ENCODE data around the gene RTN4RL1.

DNA sequence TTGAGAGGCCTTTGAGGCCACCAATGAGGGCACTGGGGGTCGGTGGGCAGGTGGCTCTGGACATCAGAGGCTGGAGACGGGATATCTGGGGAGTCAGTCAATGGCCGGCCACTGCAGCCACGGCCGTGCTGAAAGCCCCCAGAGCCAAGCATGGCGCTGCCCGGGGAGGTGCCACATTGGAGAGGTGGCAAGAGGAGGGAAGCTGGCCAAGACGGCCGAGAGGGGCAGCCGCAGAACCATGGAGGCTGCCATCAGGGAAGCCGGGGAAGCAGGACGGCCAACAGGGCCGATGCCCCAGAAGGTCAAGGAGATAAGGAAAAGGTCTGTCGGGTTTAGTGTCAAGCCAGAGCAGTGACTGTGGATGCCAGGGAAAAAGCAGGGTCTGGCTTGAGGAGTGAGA is 9.8 kb downstream of the RTN4RL1 start:
- TF ChIP-seq, protein P1, sequence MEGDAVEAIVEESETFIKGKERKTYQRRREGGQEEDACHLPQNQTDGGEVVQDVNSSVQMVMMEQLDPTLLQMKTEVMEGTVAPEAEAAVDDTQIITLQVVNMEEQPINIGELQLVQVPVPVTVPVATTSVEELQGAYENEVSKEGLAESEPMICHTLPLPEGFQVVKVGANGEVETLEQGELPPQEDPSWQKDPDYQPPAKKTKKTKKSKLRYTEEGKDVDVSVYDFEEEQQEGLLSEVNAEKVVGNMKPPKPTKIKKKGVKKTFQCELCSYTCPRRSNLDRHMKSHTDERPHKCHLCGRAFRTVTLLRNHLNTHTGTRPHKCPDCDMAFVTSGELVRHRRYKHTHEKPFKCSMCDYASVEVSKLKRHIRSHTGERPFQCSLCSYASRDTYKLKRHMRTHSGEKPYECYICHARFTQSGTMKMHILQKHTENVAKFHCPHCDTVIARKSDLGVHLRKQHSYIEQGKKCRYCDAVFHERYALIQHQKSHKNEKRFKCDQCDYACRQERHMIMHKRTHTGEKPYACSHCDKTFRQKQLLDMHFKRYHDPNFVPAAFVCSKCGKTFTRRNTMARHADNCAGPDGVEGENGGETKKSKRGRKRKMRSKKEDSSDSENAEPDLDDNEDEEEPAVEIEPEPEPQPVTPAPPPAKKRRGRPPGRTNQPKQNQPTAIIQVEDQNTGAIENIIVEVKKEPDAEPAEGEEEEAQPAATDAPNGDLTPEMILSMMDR (conservative IDR thresholded peaks at IDR 0.05; ENCODE audit: low read length): no peak
- TF ChIP-seq EZH2phosphoT487 (IDR thresholded peaks at IDR 0.05; ENCODE audit: borderline replicate concordance): no peak

All from Loucy (cell line).